Adipocyte (in vitro differentiated cells): ENCODE data around the gene BMPR1A.
"Not testable (repeated sequence)": the region's sequence is repeated elsewhere in the genome, so short reads cannot be mapped to it uniquely, and the experiment has no call there.

Source experiments
- DNase-seq: peaks from one replicate; pipeline ENCODE4 v3.0.0-alpha.2; 2015; ENCODE audit warnings: low read depth
- H3K27me3 ChIP-seq: replicated peaks from 2 replicates; pipeline ENCODE4 v1.7.0; 2013; ENCODE audit warnings: mild to moderate bottlenecking, low read length, moderate library complexity; ENCODE audit not compliant: control insufficient read depth, insufficient read depth
- H3K36me3 ChIP-seq: 2 replicates; pipeline ENCODE4 v1.7.0; 2013; ENCODE audit warnings: low read length, mild to moderate bottlenecking, moderate library complexity; ENCODE audit not compliant: control insufficient read depth, insufficient read depth, severe bottlenecking
- H3K4me1 ChIP-seq: 2 replicates; pipeline ENCODE4 v1.7.0; 2013; ENCODE audit warnings: mild to moderate bottlenecking, low read length, moderate library complexity; ENCODE audit not compliant: control insufficient read depth, insufficient read depth
- H3K4me3 ChIP-seq: 2 replicates; pipeline ENCODE4 v1.7.0; 2013; ENCODE audit warnings: mild to moderate bottlenecking, low read length, moderate library complexity
- H3K9ac ChIP-seq: 2 replicates; pipeline ENCODE4 v1.7.0; 2013; ENCODE audit warnings: mild to moderate bottlenecking, low read length, moderate library complexity
- H3K9me3 ChIP-seq: 2 replicates; pipeline ENCODE4 v1.7.0; 2013; ENCODE audit warnings: mild to moderate bottlenecking, low read length, moderate library complexity; ENCODE audit not compliant: control insufficient read depth

The BMPR1A gene

DNA sequence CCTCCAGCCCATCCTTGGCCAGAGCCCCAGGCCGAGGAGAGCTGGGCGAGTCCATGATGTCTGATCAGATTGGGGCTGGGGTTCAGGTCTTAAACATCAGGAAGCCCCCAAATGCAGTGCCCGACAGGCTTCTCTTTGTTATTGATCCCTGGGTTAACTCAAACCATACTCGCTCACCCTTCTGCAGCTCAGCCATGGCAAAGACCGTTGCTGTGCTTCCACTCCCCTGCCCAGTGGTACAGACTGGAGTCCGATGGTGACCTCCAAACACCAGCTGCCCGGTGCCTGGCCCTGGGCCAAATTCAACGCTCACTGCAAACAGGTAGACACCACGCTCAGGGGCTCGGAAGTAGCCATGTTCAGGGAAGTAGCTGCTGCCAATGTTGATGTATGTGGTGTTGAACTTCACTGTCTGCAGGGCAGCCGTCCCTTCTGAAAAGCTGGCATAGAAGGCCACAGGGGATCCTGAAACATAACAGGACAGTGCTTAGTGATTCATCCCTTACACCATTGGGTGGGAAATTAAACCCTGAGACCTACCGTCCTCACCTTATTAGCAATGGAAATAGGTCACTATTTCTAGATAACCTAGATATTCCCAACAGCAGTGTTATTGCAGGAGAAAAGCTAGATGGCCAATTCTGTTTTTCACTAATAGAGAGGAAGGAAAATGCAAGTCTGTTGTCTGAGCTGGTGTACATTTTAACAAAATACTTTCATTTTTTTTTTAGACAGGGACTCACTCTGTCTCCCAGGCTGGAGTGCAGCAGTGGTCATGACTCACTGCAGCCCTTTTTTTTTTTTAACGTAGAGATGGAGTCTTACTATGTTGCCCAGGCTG lies 180.5 kb downstream of the BMPR1A start:
- no peaks in the 10 kb centered on the region for H3K27me3 ChIP-seq
- H3K9me3 ChIP-seq, result no peaks in the 10 kb centered on the region
- peaks cover 36% of the 10 kb centered on the region for H3K4me1 ChIP-seq
- peak; percentile 39 for DNase-seq
- H3K9ac ChIP-seq, result no peak overlapping the region
- no peak overlapping the region for H3K4me3 ChIP-seq
- H3K36me3 ChIP-seq, result no peaks in the 10 kb centered on the region

DNA sequence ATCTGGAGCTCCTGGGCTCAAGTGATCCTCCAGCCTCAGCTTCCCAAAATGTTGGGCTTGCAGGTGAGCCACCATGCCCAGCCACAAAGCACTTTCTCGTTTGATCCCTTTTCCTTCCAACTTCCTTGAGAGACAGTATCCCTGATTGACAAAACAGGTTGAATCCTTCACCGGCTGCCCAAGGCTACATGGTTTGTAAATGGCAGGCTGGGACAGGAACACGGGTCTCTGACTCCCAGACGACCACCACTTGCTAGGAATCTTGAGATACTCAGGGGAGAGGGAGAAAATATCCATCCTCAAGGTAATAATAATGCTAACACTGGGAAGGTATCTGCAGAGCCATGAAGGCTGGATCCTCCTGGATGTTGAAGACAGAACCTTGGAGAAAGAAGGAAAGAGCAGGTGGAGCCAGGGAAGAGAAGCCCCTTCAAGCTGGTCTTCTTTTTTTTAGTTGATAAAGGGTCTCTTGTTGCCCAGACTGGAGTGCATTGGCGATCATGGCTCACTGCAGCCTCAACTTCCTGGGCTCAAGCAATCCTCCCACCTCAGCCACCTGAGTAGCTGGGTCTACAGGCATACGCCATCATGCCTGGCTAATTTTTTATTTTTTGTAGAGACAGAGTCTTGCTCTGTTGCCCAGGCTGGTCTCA lies 181.2 kb downstream of the BMPR1A start:
- DNase-seq, result no peak
- Histone ChIP-seq H3K36me3 (no peaks in the 10 kb centered on the region), H3K27me3 (no peaks in the 10 kb centered on the region)

DNA sequence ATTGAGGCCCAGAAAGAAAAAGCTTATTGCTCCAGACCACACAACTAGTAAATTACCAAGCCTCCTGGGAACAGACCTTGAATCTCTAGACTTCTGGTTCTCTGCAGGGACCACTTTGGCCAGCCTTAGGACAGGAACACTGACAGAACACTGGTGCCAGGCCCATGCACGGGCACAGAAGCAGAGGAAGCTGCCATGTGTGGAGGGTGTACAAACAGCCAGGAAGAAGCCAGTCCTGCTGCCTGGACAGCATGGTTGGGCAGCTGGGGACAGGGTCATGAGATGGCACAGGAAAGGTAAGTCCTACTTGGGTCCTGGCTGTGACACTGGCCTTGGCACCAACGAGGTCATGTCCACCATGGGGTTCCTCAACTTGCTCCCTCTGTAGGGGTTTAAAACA lies 181.8 kb downstream of the BMPR1A start:
- Histone ChIP-seq H3K4me3 (no peak overlapping the region), H3K27me3 (no peaks in the 10 kb centered on the region), H3K9me3 (no peaks in the 10 kb centered on the region), H3K36me3 (no peaks in the 10 kb centered on the region), H3K4me1 (peaks cover 23% of the 10 kb centered on the region), H3K9ac (no peak overlapping the region)
- DNase-seq, result no peak

More for the DNA sequence above, 181.2 kb downstream of the BMPR1A start:
- peaks cover 29% of the 10 kb centered on the region for H3K4me1 ChIP-seq
- H3K9me3 ChIP-seq, result no peaks in the 10 kb centered on the region
- H3K4me3 ChIP-seq, result no peak overlapping the region
- H3K9ac ChIP-seq, result no peak overlapping the region

DNA sequence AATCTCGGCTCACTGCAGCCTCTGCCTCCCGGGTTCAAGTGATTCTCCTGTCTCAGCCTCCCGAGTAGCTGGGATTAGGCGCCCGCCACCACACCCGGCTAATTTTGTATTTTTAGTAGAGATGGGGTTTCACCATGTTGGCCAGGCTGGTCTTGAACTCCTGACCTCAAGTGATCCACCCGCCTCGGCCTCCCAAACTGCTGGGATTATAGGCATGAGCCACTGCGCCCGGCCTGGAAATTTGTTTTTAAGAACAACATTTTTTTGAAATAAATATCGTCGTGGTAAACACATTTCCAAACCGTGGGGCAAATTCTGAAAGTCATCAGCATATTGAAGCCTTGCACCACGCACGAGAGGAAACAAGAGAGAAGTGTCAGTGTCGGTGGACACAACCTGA lies 183.7 kb downstream of the BMPR1A start:
- not testable (repeated sequence) for H3K9me3 ChIP-seq, DNase-seq, H3K27me3 ChIP-seq, H3K4me3 ChIP-seq, H3K9ac ChIP-seq, H3K36me3 ChIP-seq
- peaks cover 21% of the 10 kb centered on the region for H3K4me1 ChIP-seq

DNA sequence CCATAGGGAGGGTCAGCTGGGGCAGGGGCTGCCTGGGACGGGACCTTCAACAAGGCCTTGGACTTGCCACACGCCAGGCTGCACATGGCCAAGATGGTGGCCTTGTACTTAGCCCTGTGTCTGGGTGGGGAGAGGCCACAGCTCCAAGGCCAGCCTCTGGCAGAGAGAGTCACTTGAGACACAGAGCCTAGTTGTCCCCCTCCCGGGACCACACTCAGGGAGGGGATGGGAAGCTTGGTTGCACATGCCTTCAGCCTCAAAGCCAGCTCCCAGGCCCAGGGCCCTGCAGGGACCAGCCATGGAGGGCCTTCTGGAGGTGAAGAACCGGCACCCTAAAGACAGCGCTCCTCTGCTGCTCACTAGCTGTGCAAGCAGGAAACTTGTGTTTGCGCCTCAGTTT lies 184.3 kb downstream of the BMPR1A start:
- H3K27me3 ChIP-seq, result no peaks in the 10 kb centered on the region
- DNase-seq, result no peak
- H3K4me3 ChIP-seq, result no peak overlapping the region

DNA sequence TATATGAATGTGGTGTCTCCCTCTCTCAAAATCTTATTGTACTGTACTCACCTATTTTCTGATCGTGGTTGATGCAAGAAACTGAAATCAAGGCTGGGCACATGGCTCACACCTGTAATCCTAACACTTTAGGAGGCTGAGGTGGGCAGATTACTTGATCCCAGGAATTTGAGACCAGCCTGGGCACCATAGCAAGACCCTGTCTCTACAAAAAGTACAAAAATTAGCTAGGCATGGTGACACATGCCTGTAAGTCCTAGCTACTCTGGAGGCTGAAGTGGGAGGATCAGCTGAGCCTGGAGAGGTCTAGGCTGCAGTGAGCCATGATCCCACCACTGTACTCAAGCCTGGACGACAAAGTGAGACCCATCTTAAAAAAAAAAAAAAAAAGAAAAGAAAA lies 185.0 kb downstream of the BMPR1A start:
- H3K9ac ChIP-seq, result no peak overlapping the region
- H3K4me1 ChIP-seq, result peaks cover 32% of the 10 kb centered on the region
- DNase-seq, result no peak

More for the DNA sequence above, 184.3 kb downstream of the BMPR1A start:
- Histone ChIP-seq H3K9ac (no peak overlapping the region), H3K36me3 (no peaks in the 10 kb centered on the region), H3K4me1 (peaks cover 27% of the 10 kb centered on the region), H3K9me3 (no peaks in the 10 kb centered on the region)

DNA sequence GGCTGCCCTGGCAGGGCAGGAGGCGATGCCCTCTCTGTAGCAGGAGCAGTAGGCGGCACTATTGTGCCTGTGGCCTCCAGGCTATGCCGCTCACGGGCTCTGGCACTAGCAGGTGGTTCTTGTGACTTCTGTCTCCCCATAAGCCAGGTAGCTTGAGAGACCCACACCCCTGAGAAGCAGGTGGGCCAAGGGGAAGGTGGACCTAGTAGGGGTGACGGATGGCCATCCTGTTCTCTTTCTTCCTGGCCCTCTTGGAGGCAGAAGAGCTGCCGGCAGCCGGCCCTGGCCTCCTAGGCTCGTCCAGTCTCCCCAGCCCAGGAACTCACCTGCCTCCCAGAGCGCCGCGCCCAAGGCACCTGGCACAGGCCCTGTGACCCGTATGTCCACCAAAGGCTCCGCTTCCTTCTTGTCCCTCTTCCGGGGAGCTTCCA lies 185.6 kb downstream of the BMPR1A start:
- Histone ChIP-seq H3K9me3 (no peaks in the 10 kb centered on the region), H3K4me1 (peaks cover 29% of the 10 kb centered on the region), H3K27me3 (no peaks in the 10 kb centered on the region), H3K9ac (no peak overlapping the region), H3K36me3 (no peaks in the 10 kb centered on the region), H3K4me3 (no peak overlapping the region)
- no peak for DNase-seq

More for the DNA sequence above, 185.0 kb downstream of the BMPR1A start:
- H3K27me3 ChIP-seq, result no peaks in the 10 kb centered on the region
- H3K36me3 ChIP-seq, result no peaks in the 10 kb centered on the region
- no peak overlapping the region for H3K4me3 ChIP-seq
- H3K9me3 ChIP-seq, result no peaks in the 10 kb centered on the region

DNA sequence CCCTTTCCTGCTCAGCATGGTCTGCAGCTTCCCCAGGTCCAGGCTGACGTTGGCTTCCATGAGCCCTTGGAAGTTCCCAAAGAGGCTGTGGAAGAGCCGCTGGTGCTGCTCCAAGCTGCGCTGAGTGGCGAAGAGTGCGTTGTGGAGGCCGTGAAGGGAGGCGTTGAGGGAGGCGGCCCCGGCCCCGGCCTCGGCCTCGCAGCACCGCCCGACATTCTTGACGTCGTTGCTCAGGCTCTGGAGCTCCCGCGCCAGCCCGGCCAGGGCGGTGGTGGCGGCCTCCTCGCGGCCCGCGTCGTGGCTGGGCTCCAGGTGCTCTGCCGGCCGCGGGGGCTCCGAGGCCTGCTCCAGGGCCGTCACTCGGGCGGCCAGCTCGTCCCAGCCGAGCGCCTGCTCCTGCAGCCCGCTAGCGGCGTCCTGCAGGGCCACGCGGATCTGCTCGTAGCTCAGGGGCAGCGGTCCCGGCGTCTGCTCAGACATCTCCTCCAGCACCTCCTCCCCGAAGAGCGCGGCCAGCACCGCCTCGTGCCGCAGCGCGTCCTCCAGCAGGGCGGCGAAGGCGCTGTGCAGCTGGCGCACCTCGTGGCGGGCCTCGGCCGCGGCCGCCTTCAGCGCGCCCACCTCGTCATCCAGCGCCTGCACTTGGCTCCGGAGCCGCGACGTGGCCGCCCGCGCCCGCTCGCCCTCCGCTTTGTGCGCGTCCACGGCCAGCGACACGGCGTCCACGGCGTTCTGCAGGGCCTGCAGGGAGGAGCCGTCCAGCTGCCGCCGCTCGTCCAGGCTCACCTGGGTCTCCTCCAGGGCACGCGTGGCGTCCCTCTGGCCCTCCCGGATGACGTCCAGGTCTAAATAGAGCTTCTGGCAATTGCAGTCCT lies 186.3 kb downstream of the BMPR1A start:
- H3K27me3 ChIP-seq, result no peaks in the 10 kb centered on the region
- H3K36me3 ChIP-seq, result no peaks in the 10 kb centered on the region
- peaks cover 22% of the 10 kb centered on the region for H3K4me1 ChIP-seq
- no peak overlapping the region for H3K9ac ChIP-seq
- no peaks in the 10 kb centered on the region for H3K9me3 ChIP-seq
- no peak for DNase-seq
- H3K4me3 ChIP-seq, result no peak overlapping the region

DNA sequence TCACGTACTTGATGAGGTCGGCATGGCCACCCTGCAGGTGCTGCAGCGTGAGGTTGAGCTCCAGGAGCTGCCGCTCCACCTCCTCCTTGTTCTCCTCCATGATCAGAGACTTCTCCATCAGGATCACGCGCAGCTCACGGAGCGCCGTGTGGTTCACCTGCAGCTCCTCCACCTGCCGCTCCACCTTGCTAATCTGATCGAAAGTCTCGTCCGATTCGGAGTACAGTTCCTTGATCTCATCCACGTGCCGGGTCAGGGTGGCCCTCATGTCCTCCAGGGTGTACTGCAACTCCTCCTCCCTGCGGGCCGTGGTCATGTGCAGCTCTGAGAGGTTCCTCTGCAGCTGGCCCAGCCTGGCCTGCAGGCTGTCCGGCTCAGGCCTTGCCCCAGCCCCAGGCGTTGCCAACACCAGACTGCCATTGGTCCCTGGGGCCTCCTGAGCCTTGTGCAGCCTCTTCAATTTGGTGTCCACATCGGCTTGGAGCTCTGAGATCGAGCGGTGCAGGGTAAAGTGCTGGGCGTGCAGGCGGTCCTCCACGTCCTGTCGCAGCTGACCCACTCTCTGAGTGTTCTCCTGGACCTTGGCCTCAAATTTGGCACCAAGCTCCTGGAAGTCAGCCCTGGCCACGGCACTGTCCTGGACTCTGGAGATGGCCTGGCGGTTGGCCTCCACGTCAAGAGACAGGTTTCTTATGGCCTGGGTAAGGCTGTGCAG lies 187.1 kb downstream of the BMPR1A start:
- Histone ChIP-seq H3K27me3 (no peaks in the 10 kb centered on the region), H3K36me3 (no peaks in the 10 kb centered on the region), H3K9ac (no peak overlapping the region), H3K4me1 (peaks cover 22% of the 10 kb centered on the region), H3K4me3 (no peak overlapping the region), H3K9me3 (no peaks in the 10 kb centered on the region)
- no peak for DNase-seq

DNA sequence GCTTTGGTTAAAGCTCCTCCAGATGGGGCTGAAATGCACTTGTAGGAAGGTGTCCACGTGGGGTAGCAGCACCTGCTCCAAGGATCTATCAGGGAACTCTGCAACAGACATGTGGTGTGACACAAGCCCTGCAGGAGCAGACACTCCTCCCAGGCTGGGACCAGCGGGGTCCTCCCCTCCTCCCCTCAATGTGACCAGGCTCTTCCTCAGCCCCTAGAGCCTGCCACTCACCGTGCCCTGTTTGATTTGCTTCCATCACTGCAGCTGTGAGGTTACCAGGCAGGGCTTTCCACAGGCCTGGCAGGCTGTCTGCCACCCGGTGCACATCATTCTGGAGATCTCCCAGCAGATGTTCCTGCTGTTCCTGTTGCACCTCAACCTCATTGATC lies 187.6 kb downstream of the BMPR1A start:
- Histone ChIP-seq H3K9ac (no peak overlapping the region), H3K36me3 (no peaks in the 10 kb centered on the region), H3K27me3 (no peaks in the 10 kb centered on the region), H3K4me3 (no peak overlapping the region), H3K4me1 (peaks cover 22% of the 10 kb centered on the region), H3K9me3 (no peaks in the 10 kb centered on the region)
- DNase-seq, result no peak
